ENCODE results near the gene TAGLN3. TPM values are rescaled to one million over a fixed set of nuclear protein-coding genes. Genes with fewer than 3 reads are reported as not detected.
A peak's percentile ranks its signal among the peaks of the same experiment; 100 is the strongest.

The TAGLN3 gene
- total and polyA plus RNA-seq, 2 donors from 2014 or later, result 0.79 to 5.7 TPM

- Histone ChIP-seq H3K9me3 (ENCODE audit: control insufficient read depth in 2 of 3, insufficient read depth in 1 of 3, low read length in 3 of 3) (no peaks in the 10 kb centered on the region), H3K27ac (ENCODE audit: low read depth in 2 of 2, low read length in 2 of 2) (no peak overlapping the region), H3K9ac (ENCODE audit: low read length in 3 of 3) (no peak overlapping the region), H3K36me3 (ENCODE audit: control insufficient read depth in 2 of 3, insufficient read depth in 3 of 3, low read length in 3 of 3) (peaks cover 0 to 9% (median 8%) of the 10 kb centered on the region in 3 donors), H3K4me3 (ENCODE audit: low read length in 3 of 3) (no peak overlapping the region), H3K4me1 (ENCODE audit: control insufficient read depth in 2 of 3, insufficient read depth in 2 of 3, low read depth in 1 of 3, low read length in 3 of 3) (no peaks in the 10 kb centered on the region), H3K27me3 (ENCODE audit: control insufficient read depth, insufficient read depth, low read length) (no peaks in the 10 kb centered on the region)
- FAIRE-seq, result no peak
- TF ChIP-seq, protein P1, sequence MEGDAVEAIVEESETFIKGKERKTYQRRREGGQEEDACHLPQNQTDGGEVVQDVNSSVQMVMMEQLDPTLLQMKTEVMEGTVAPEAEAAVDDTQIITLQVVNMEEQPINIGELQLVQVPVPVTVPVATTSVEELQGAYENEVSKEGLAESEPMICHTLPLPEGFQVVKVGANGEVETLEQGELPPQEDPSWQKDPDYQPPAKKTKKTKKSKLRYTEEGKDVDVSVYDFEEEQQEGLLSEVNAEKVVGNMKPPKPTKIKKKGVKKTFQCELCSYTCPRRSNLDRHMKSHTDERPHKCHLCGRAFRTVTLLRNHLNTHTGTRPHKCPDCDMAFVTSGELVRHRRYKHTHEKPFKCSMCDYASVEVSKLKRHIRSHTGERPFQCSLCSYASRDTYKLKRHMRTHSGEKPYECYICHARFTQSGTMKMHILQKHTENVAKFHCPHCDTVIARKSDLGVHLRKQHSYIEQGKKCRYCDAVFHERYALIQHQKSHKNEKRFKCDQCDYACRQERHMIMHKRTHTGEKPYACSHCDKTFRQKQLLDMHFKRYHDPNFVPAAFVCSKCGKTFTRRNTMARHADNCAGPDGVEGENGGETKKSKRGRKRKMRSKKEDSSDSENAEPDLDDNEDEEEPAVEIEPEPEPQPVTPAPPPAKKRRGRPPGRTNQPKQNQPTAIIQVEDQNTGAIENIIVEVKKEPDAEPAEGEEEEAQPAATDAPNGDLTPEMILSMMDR (IDR thresholded peaks at IDR 0.05; ENCODE audit: borderline replicate concordance, extremely low read depth, insufficient read depth), result no peak
- DNase-seq, result no peak
- intact Hi-C loops (cut with DNase I), result no loop called here
Observed at GRCh38 chr3:111993038-111993437, 5.7 kb upstream of the TAGLN3 start.

- H3K9ac ChIP-seq (ENCODE audit: low read length in 3 of 3), result peak overlapping the region in 1 of 3 donors; percentile 56
- peaks cover 0 to 3% (median 0%) of the 10 kb centered on the region in 3 donors for H3K4me1 ChIP-seq (ENCODE audit: control insufficient read depth in 2 of 3, insufficient read depth in 2 of 3, low read depth in 1 of 3, low read length in 3 of 3)
- peak in 2 of 5 donors; percentile 60 to 74 for DNase-seq
- H3K27me3 ChIP-seq (ENCODE audit: control insufficient read depth, insufficient read depth, low read length), result no peaks in the 10 kb centered on the region
- H3K9me3 ChIP-seq (ENCODE audit: control insufficient read depth in 2 of 3, insufficient read depth in 1 of 3, low read length in 3 of 3), result no peaks in the 10 kb centered on the region
- no peak for FAIRE-seq
- no peak overlapping the region for H3K27ac ChIP-seq (ENCODE audit: low read depth in 2 of 2, low read length in 2 of 2)
- intact Hi-C loops (cut with DNase I), result no loop called here
- H3K4me3 ChIP-seq (ENCODE audit: low read length in 3 of 3), result peak overlapping the region in 2 of 3 donors; percentile 58 to 69
- TF ChIP-seq, protein P1 (IDR thresholded peaks at IDR 0.05; ENCODE audit: borderline replicate concordance, extremely low read depth, insufficient read depth), result no peak
- H3K36me3 ChIP-seq (ENCODE audit: control insufficient read depth in 2 of 3, insufficient read depth in 3 of 3, low read length in 3 of 3), result no peaks in the 10 kb centered on the region
Observed at GRCh38 chr3:111999484-112000324, 982 bp downstream of the TAGLN3 start.

DNA sequence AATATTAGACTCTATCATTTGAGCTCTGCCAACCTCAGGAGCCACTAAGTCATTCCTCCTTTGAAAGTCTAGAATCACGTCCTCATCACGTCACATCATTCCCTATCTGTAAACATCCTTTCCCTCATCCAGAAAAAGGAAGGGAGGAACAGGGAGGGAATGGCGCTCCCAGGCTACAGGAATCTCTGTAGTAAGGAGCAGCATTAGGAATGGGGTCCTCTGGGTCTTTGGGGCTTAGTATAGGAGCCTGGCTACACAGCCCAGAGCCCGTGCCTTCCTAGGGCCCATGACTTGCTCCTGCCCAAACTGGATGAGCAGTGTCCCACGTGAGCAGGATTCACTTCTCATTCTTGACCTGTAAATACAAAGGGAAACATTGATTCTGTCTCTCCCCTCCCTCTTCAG, 1.6 kb downstream of the TAGLN3 start:
- TF ChIP-seq, protein P1 (IDR thresholded peaks at IDR 0.05; ENCODE audit: borderline replicate concordance, extremely low read depth, insufficient read depth), result no peak
- no peak overlapping the region for H3K9ac ChIP-seq (ENCODE audit: low read length in 3 of 3)
- no peak overlapping the region for H3K27ac ChIP-seq (ENCODE audit: low read depth in 2 of 2, low read length in 2 of 2)
- DNase-seq, result no peak
- no peak overlapping the region for H3K4me3 ChIP-seq (ENCODE audit: low read length in 3 of 3)
- no peaks in the 10 kb centered on the region for H3K27me3 ChIP-seq (ENCODE audit: control insufficient read depth, insufficient read depth, low read length)
- H3K4me1 ChIP-seq (ENCODE audit: control insufficient read depth in 2 of 3, insufficient read depth in 2 of 3, low read depth in 1 of 3, low read length in 3 of 3), result peaks cover 0 to 3% (median 0%) of the 10 kb centered on the region in 3 donors
- H3K9me3 ChIP-seq (ENCODE audit: control insufficient read depth in 2 of 3, insufficient read depth in 1 of 3, low read length in 3 of 3), result no peaks in the 10 kb centered on the region
- H3K36me3 ChIP-seq (ENCODE audit: control insufficient read depth in 2 of 3, insufficient read depth in 3 of 3, low read length in 3 of 3), result no peaks in the 10 kb centered on the region
- FAIRE-seq, result no peak
- intact Hi-C loops (cut with DNase I), result no loop called here
